ENCODE data around the gene MYCBP2. TPM values are rescaled to one million over a fixed set of nuclear protein-coding genes. Genes with fewer than 3 reads are reported as not detected.

MYCBP2 gene
- total RNA-seq, 4 donors from 2014 or later, result 69.7 to 133 (median 116) TPM

GRCh38 chr13:77345150-77345780 is 18.4 kb upstream of the MYCBP2 start:
- H3K27ac ChIP-seq, result no peak overlapping the region
- no peaks in the 10 kb centered on the region for H3K36me3 ChIP-seq
- H3K9me3 ChIP-seq, result no peaks in the 10 kb centered on the region
- TF ChIP-seq CTCF (IDR thresholded peaks at IDR 0.05) (no peak), POLR2A (IDR thresholded peaks at IDR 0.05) (no peak)
- H3K27me3 ChIP-seq, result no peaks in the 10 kb centered on the region
- H3K4me1 ChIP-seq, result no peaks in the 10 kb centered on the region
- H3K4me3 ChIP-seq, result no peak overlapping the region
- DNase-seq, result no peak
- intact Hi-C loops (cut with DNase I; ENCODE audit: low total_unique reads), result no loop called here

DNA sequence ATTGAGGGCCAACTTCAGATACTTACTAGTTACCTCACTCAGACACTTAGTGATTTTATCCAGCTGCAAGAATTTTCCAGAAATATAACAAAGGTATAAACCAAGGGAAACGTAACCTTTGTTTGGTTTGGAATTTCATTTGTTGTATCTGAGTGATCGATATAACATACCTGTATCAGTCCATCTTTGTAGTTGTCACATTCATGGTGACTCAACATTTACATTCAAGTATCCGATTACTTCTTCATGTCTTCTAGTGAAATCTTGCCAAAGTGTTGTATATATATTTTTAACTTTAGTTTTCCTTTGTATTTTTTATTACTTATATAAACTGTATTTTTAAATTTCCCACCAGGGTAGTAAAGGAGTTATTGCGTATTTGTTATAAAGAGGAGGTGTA is 16.9 kb upstream of the MYCBP2 start:
- no peak overlapping the region for H3K27ac ChIP-seq
- H3K9me3 ChIP-seq, result no peaks in the 10 kb centered on the region
- no peaks in the 10 kb centered on the region for H3K4me1 ChIP-seq
- H3K27me3 ChIP-seq, result no peaks in the 10 kb centered on the region
- H3K4me3 ChIP-seq, result no peak overlapping the region
- DNase-seq, result no peak
- TF ChIP-seq CTCF (IDR thresholded peaks at IDR 0.05), result no peak
- no peak for TF ChIP-seq POLR2A (IDR thresholded peaks at IDR 0.05)
- intact Hi-C loops (cut with DNase I; ENCODE audit: low total_unique reads), result no loop called here
- no peaks in the 10 kb centered on the region for H3K36me3 ChIP-seq

- Histone ChIP-seq H3K4me3 (no peak overlapping the region), H3K9me3 (no peaks in the 10 kb centered on the region), H3K27ac (no peak overlapping the region), H3K27me3 (no peaks in the 10 kb centered on the region), H3K36me3 (no peaks in the 10 kb centered on the region), H3K4me1 (no peaks in the 10 kb centered on the region)
- intact Hi-C loops (cut with DNase I; ENCODE audit: low total_unique reads), result no loop called here
- TF ChIP-seq POLR2A (IDR thresholded peaks at IDR 0.05) (no peak), CTCF (IDR thresholded peaks at IDR 0.05) (no peak)
- DNase-seq, result no peak
These were observed 12.5 kb upstream of the MYCBP2 start for GRCh38 chr13:77339408-77339807.

GRCh38 chr13:77338961-77339401 is 12.1 kb upstream of the MYCBP2 start:
- H3K4me3 ChIP-seq, result no peak overlapping the region
- no peak for DNase-seq
- no peaks in the 10 kb centered on the region for H3K4me1 ChIP-seq
- H3K27ac ChIP-seq, result no peak overlapping the region
- H3K27me3 ChIP-seq, result no peaks in the 10 kb centered on the region
- intact Hi-C loops (cut with DNase I; ENCODE audit: low total_unique reads), result no loop called here
- no peaks in the 10 kb centered on the region for H3K36me3 ChIP-seq
- H3K9me3 ChIP-seq, result no peaks in the 10 kb centered on the region
- no peak for TF ChIP-seq CTCF (IDR thresholded peaks at IDR 0.05)
- no peak for TF ChIP-seq POLR2A (IDR thresholded peaks at IDR 0.05)

DNA sequence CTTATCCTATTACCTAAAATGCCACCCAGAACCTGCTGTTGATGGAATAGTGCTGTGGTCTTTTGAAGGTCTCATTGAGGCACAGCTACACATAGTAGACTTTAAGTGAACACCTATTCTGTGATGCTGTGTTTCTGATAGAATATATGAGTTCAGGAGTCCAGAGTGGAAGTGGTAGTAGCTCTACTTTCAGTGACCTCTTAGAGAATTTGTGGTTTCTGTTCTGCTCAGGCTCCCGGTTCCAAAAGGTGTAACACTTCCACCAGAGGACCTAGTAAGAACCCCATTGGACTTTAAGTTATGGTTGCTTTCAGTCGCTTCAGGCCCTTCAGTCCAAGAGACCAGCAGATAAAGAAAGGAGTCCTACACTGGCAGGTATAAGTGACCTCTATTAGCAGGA is 11.4 kb upstream of the MYCBP2 start:
- DNase-seq, result no peak
- no peaks in the 10 kb centered on the region for H3K4me1 ChIP-seq
- H3K9me3 ChIP-seq, result no peaks in the 10 kb centered on the region
- no peak overlapping the region for H3K4me3 ChIP-seq
- intact Hi-C loops (cut with DNase I; ENCODE audit: low total_unique reads), result no loop called here
- TF ChIP-seq CTCF (IDR thresholded peaks at IDR 0.05) (no peak), POLR2A (IDR thresholded peaks at IDR 0.05) (no peak)
- no peaks in the 10 kb centered on the region for H3K27me3 ChIP-seq
- H3K27ac ChIP-seq, result no peak overlapping the region
- H3K36me3 ChIP-seq, result no peaks in the 10 kb centered on the region
